GM13976 (cell line): ENCODE results near the gene ZBED5.
A peak's percentile ranks its signal among the peaks of the same experiment; 100 is the strongest.
"Not testable (repeated sequence)": the region's sequence is repeated elsewhere in the genome, so short reads cannot be mapped to it uniquely, and the experiment has no call there.

Experiments
- DNase-seq: peaks from one replicate; pipeline ENCODE4 v3.0.0; 2012; ENCODE audit warnings: low spot score
- CTCF ChIP-seq: IDR thresholded peaks from 2 replicates; pipeline ENCODE4 v1.5.1; 2012; ENCODE audit warnings: borderline replicate concordance, mild to moderate bottlenecking; ENCODE audit not compliant: insufficient read depth; ENCODE audit errors: extremely low read depth, missing control alignments, control extremely low read depth
- in situ Hi-C: fragments of 300-500 bp; cut with MboI; formaldehyde crosslinking; loops from one replicate; pipeline ENCODE4 v1.12.0; 2022; ENCODE audit warnings: low sequenced_read_pairs, mixed read lengths, inconsistent platforms; ENCODE audit not compliant: unreplicated experiment

ZBED5 gene

GRCh38 chr11:10828402-10828801 is 29.5 kb downstream of the ZBED5 start:
- in situ Hi-C loops: no loop called here
- TF ChIP-seq CTCF: no peak
- no peak for DNase-seq

- DNase-seq: peak; percentile 32
- no peak for TF ChIP-seq CTCF
- in situ Hi-C loops: no loop called here
These were observed 33.0 kb downstream of the ZBED5 start for GRCh38 chr11:10824888-10825287.

GRCh38 chr11:10823152-10823579 is 34.7 kb downstream of the ZBED5 start:
- no peak for DNase-seq
- TF ChIP-seq CTCF: no peak
- in situ Hi-C loops: no loop called here

GRCh38 chr11:10822491-10822890 is 35.4 kb downstream of the ZBED5 start:
- not testable (repeated sequence) for DNase-seq

GRCh38 chr11:10818594-10818993 is 39.3 kb downstream of the ZBED5 start:
- in situ Hi-C loops: no loop called here
- TF ChIP-seq CTCF: no peak
- DNase-seq: no peak

More at GRCh38 chr11:10822491-10822890, 35.4 kb downstream of the ZBED5 start:
- in situ Hi-C loops: not testable (repeated sequence)

GRCh38 chr11:10813945-10814344 is 43.9 kb downstream of the ZBED5 start:
- no peak for DNase-seq
- in situ Hi-C loops: no loop called here
- no peak for TF ChIP-seq CTCF

GRCh38 chr11:10809373-10810160 is 48.3 kb downstream of the ZBED5 start:
- DNase-seq: no peak

More at GRCh38 chr11:10809373-10810160, 48.3 kb downstream of the ZBED5 start:
- TF ChIP-seq CTCF: no peak
- in situ Hi-C loops: no loop called here
